HT1080 (cell line): ENCODE data around the gene CACNG4. TPM values are rescaled to one million over a fixed set of nuclear protein-coding genes. Genes with fewer than 3 reads are reported as not detected.

Source experiments
- DNase-seq: peaks from one replicate; pipeline ENCODE4 v3.0.0-alpha.2; 2015; ENCODE audit warnings: low read depth
- total RNA-seq: library from RNA; depleted of rRNA; stranded (reverse); fragments of >200 nt; shearing (Covaris generic); gene quantifications from 2 replicates; pipeline ENCODE4 v1.2.3, GENCODE V29; 2014

CACNG4 gene
- total RNA-seq, 1 experiment from 2014 or later = not detected

- no peak for DNase-seq
Measured at GRCh38 chr17:67041531-67041930, 77.0 kb downstream of the CACNG4 start.

- no peak for DNase-seq
Measured at GRCh38 chr17:67041941-67042899, 77.7 kb downstream of the CACNG4 start.

- no peak for DNase-seq
Measured at GRCh38 chr17:67043283-67043682, 78.8 kb downstream of the CACNG4 start.

- no peak for DNase-seq
Measured at GRCh38 chr17:67044016-67044772, 79.7 kb downstream of the CACNG4 start, which contains the start of gene CACNG1. Gene CACNG1 (plus strand): TSS chr17:67044554. CDS start chr17:67044661, 107 bp downstream.

- no peak for DNase-seq
Measured at GRCh38 chr17:67044940-67045339, 80.4 kb downstream of the CACNG4 start.

- DNase-seq = no peak
Measured at GRCh38 chr17:67046398-67046797, 81.9 kb downstream of the CACNG4 start.

- no peak for DNase-seq
Measured at GRCh38 chr17:67047382-67047781, 82.9 kb downstream of the CACNG4 start.

- no peak for DNase-seq
Measured at GRCh38 chr17:67049025-67049739, 84.7 kb downstream of the CACNG4 start.

GRCh38 chr17:67050066-67050465 is 85.6 kb downstream of the CACNG4 start:
- no peak for DNase-seq

GRCh38 chr17:67050471-67051154 is 86.1 kb downstream of the CACNG4 start:
- DNase-seq = no peak

GRCh38 chr17:67051155-67051538 is 86.6 kb downstream of the CACNG4 start:
- DNase-seq = no peak

- DNase-seq = no peak
Measured at GRCh38 chr17:67051837-67052236, 87.3 kb downstream of the CACNG4 start.

- no peak for DNase-seq
Measured at GRCh38 chr17:67052720-67053437, 88.4 kb downstream of the CACNG4 start.

GRCh38 chr17:67053438-67054000 is 89.0 kb downstream of the CACNG4 start:
- DNase-seq = no peak

GRCh38 chr17:67054011-67054591 is 89.6 kb downstream of the CACNG4 start:
- no peak for DNase-seq

- no peak for DNase-seq
Measured at GRCh38 chr17:67054608-67055007, 90.1 kb downstream of the CACNG4 start.

GRCh38 chr17:67055041-67055443 is 90.5 kb downstream of the CACNG4 start:
- DNase-seq = no peak

GRCh38 chr17:67055811-67056745 is 91.6 kb downstream of the CACNG4 start:
- no peak for DNase-seq
